ENCODE measurements around the gene ERC2. TPM values are rescaled to one million over a fixed set of nuclear protein-coding genes. Genes with fewer than 3 reads are reported as not detected.

ERC2 gene
- total and polyA plus RNA-seq, 11 donors, result 0.16 to 3.8 (median 1.6) TPM

DNA sequence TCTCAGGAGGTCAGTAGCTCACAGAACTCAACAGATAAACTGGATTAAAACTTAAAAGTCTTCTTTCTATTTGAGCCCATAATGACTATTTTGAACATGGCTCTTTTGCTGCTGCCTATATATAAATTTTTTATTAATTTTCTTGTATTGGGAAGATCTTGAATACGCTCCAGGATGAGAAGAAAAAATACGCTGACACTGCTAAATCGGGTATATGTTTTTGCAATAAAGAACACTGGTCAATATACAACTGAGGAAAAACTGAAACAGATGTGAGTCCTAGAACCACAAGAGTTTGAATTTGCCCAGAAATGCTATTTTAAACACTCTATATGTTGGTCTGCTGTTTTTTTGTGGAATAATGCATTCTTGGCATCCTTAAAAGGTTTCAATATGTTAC, 1001.7 kb downstream of the ERC2 start:
- ATAC-seq, result no peak
- TF ChIP-seq POLR2A (IDR thresholded peaks at IDR 0.05), result no peak
- TF ChIP-seq, protein P1, sequence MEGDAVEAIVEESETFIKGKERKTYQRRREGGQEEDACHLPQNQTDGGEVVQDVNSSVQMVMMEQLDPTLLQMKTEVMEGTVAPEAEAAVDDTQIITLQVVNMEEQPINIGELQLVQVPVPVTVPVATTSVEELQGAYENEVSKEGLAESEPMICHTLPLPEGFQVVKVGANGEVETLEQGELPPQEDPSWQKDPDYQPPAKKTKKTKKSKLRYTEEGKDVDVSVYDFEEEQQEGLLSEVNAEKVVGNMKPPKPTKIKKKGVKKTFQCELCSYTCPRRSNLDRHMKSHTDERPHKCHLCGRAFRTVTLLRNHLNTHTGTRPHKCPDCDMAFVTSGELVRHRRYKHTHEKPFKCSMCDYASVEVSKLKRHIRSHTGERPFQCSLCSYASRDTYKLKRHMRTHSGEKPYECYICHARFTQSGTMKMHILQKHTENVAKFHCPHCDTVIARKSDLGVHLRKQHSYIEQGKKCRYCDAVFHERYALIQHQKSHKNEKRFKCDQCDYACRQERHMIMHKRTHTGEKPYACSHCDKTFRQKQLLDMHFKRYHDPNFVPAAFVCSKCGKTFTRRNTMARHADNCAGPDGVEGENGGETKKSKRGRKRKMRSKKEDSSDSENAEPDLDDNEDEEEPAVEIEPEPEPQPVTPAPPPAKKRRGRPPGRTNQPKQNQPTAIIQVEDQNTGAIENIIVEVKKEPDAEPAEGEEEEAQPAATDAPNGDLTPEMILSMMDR (IDR thresholded peaks at IDR 0.05), result no peak
- intact Hi-C loops (cut with DNase I), result no loop called here
- DNase-seq, result no peak
- WGBS, 4 donors, result 86 to 92% (median 88%) methylated on average over 3 of the region's 3 CpGs
- no peak overlapping the region for H3K4me3 ChIP-seq
- peaks cover 0 to 3% (median 0%) of the 10 kb centered on the region in 12 donors for H3K4me1 ChIP-seq
- peaks cover 0 to 5% (median 0%) of the 10 kb centered on the region in 9 donors for H3K27me3 ChIP-seq
- H3K27ac ChIP-seq, result no peak overlapping the region
- no peaks in the 10 kb centered on the region for H3K9me3 ChIP-seq
- H3K36me3 ChIP-seq, result no peaks in the 10 kb centered on the region

DNA sequence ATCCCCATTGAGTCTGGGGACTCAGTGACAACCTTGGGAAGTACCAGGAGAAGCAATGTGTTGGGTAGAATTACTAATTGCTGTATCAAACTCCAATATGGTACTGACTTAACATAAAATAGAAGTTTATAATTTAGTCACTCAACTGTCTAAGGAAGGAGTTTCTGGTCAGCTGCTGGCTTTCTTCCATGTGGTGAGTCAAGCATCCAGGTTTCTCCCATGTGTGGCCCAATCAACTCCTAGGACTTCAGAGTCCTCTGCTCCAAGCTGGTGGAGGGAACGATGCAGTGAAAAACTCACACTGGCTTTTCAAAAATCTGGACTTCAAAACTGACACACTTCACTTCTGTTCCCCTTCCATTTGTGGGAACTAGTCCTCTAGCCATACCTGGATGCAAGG, 1006.4 kb downstream of the ERC2 start:
- TF ChIP-seq, protein P1 (IDR thresholded peaks at IDR 0.05), result no peak
- no peak for TF ChIP-seq POLR2A (IDR thresholded peaks at IDR 0.05)
- WGBS, 4 donors, result 75 to 89% (median 88%) methylated on average over 1 of the region's 1 CpG
- no peaks in the 10 kb centered on the region for H3K36me3 ChIP-seq
- DNase-seq, result no peak
- no peak for ATAC-seq
- no peaks in the 10 kb centered on the region for H3K4me1 ChIP-seq
- no peak overlapping the region for H3K27ac ChIP-seq
- no peak overlapping the region for H3K4me3 ChIP-seq
- peaks cover 0 to 5% (median 0%) of the 10 kb centered on the region in 9 donors for H3K27me3 ChIP-seq
- intact Hi-C loops (cut with DNase I), result no loop called here
- no peaks in the 10 kb centered on the region for H3K9me3 ChIP-seq

DNA sequence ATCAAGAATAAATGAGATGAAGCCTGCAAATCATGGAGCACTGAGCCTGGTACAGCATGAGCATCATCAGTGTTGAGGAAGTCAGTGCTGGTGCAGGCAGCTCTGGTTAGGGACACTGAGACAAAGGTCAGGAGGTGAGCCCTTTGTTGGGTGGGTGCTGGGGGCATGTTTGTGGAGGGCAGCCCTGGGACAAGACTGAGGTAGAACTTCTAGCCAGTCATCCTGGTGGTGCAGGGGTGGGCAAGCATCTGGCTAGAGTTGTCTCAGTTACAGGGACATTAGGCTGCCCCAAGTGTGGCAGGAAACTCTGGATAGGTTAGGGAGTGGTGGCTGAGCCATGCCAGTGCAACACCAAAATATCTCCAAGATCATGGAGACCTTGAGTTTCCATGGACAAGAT, 1008.4 kb downstream of the ERC2 start:
- no peaks in the 10 kb centered on the region for H3K4me1 ChIP-seq
- TF ChIP-seq, protein P1 (IDR thresholded peaks at IDR 0.05), result no peak
- TF ChIP-seq POLR2A (IDR thresholded peaks at IDR 0.05), result no peak
- no peaks in the 10 kb centered on the region for H3K9me3 ChIP-seq
- H3K36me3 ChIP-seq, result no peaks in the 10 kb centered on the region
- H3K4me3 ChIP-seq, result no peak overlapping the region
- intact Hi-C loops (cut with DNase I), result no loop called here
- peaks cover 0 to 5% (median 0%) of the 10 kb centered on the region in 9 donors for H3K27me3 ChIP-seq
- no peak for ATAC-seq
- no peak overlapping the region for H3K27ac ChIP-seq
- DNase-seq, result no peak

Small RNAs within 50 kb of the gene (microRNA-seq; reads per million reads assigned to microRNA genes)
- gene MIR3938, result 0 to 0.13 (median 0) reads per million in 4 donors

Other genes with a start within 250 kb of the ERC2 start
- 10 to 100 TPM in 7 of 9 donors, 1 to 10 TPM in 2; 7.9 to 15.9 (median 11.6) TPM for gene CCDC66, start 88.7 kb upstream of the ERC2 start, total RNA-seq
- 10 to 100 TPM in 1 of 2 donors, 1 to 10 TPM in 1; 5.7 to 14.0 TPM for gene CCDC66, start 88.7 kb upstream of the ERC2 start, polyA plus RNA-seq
- 10 to 100 TPM; 20.4 to 36.5 (median 26.1) TPM for gene TASOR, start 214.8 kb upstream of the ERC2 start, total RNA-seq
- gene TASOR, start 214.8 kb upstream of the ERC2 start, polyA plus RNA-seq, result 10 to 100 TPM in 1 of 2 donors, 1 to 10 TPM in 1; 9.1 to 16.3 TPM

Measured in heart left ventricle (tissue), 16 donors.